Liver (tissue), 9 donors: ENCODE data around the gene IGF1R. TPM values are rescaled to one million over a fixed set of nuclear protein-coding genes. Genes with fewer than 3 reads are reported as not detected.

Experiments
- DNase-seq: peaks from one replicate; pipeline ENCODE4 v3.0.0-alpha.2; 2017; ENCODE audit warnings: low spot score
- H3K27ac ChIP-seq, 2 donors: one replicate each; pipeline ENCODE4 v1.7.0; 2013; ENCODE audit warnings: inconsistent platforms in 2 of 2, low read length in 2 of 2, control low read depth in 1 of 2, low read depth in 1 of 2, mild to moderate bottlenecking in 1 of 2
- H3K27me3 ChIP-seq, 4 donors: one replicate each; pipeline versions ENCODE4 v1.6.1 to v1.7.0; 2013; ENCODE audit warnings: low read length in 3 of 4, inconsistent platforms in 1 of 4, mild to moderate bottlenecking in 1 of 4, moderate library complexity in 1 of 4; ENCODE audit not compliant: control insufficient read depth in 4 of 4, insufficient read depth in 4 of 4
- H3K36me3 ChIP-seq, 4 donors: one replicate each; pipeline versions ENCODE4 v1.6.1 to v1.7.0; 2013; ENCODE audit warnings: low read length in 3 of 4, mild to moderate bottlenecking in 3 of 4, low read depth in 1 of 4, moderate library complexity in 1 of 4; ENCODE audit not compliant: control insufficient read depth in 4 of 4, insufficient read depth in 3 of 4
- H3K4me1 ChIP-seq, 4 donors: one replicate each; pipeline versions ENCODE4 v1.6.1 to v1.7.0; 2013; ENCODE audit warnings: low read length in 3 of 4, mild to moderate bottlenecking in 3 of 4, moderate library complexity in 1 of 4; ENCODE audit not compliant: control insufficient read depth in 4 of 4, insufficient read depth in 4 of 4
- H3K4me3 ChIP-seq, 3 donors: one replicate each; pipeline versions ENCODE4 v1.6.1 to v1.7.0; 2013; ENCODE audit warnings: low read length in 3 of 3, control low read depth in 1 of 3, low read depth in 1 of 3, mild to moderate bottlenecking in 1 of 3
- H3K9ac ChIP-seq, 2 donors: one replicate each; pipeline ENCODE4 v1.7.0; 2013; ENCODE audit warnings: low read length in 2 of 2, mild to moderate bottlenecking in 2 of 2, moderate library complexity in 2 of 2, control low read depth in 1 of 2, low read depth in 1 of 2
- H3K9me3 ChIP-seq, 4 donors: one replicate each; pipeline versions ENCODE4 v1.6.1 to v1.7.0; 2013; ENCODE audit warnings: low read length in 3 of 4; ENCODE audit not compliant: control insufficient read depth in 4 of 4
- ATF3 ChIP-seq: IDR thresholded peaks from 2 replicates; pipeline ENCODE4 v1.6.1; 2016; ENCODE audit warnings: antibody characterized with exemption
- CTCF ChIP-seq: fragments of 150-350 bp; IDR thresholded peaks from 2 replicates; pipeline ENCODE4 v1.5.1; 2017; ENCODE audit warnings: improper control_type of control experiment, low read depth, low read length; ENCODE audit not compliant: missing input control
- EGR1 ChIP-seq, 2 donors: IDR thresholded peaks; 2 replicates each; pipeline ENCODE4 v1.6.1; 2016 to 2018; ENCODE audit warnings: antibody characterized with exemption in 2 of 2, low read depth in 2 of 2
- FOXA1 ChIP-seq: IDR thresholded peaks from 2 replicates; pipeline ENCODE4 v1.6.1; 2016; ENCODE audit warnings: antibody characterized with exemption
- FOXA2 ChIP-seq: IDR thresholded peaks from 2 replicates; pipeline ENCODE4 v1.6.1; 2016; ENCODE audit warnings: antibody characterized with exemption
- GABPA ChIP-seq, 2 donors: IDR thresholded peaks in 1 of 2; conservative IDR thresholded peaks in 1 of 2; 2 replicates each; pipeline ENCODE4 v1.6.1; 2016; ENCODE audit warnings: antibody characterized with exemption in 2 of 2, mild to moderate bottlenecking in 1 of 2, moderate library complexity in 1 of 2
- NR2F2 ChIP-seq: IDR thresholded peaks from 2 replicates; pipeline ENCODE4 v1.6.1; 2016; ENCODE audit warnings: antibody characterized with exemption
- WGBS: extraction: QIAGEN DNeasy Blood & Tissue Kit; methylation state at CpG from one replicate; pipeline ENCODE4 v1.1.7; 2013; 5-methylcytosine and 5-hydroxymethylcytosine counted together
- polyA plus RNA-seq, 2 donors: library from polyadenylated mRNA; stranded (reverse) in 1 of 2; unstranded in 1 of 2; fragments of 200-250 nt in 1 of 2; fragments of >200 nt in 1 of 2; fragmentation: Nextera tagmentation in 1 of 2; extraction: Ambion mirVana in 1 of 2; gene quantifications; one replicate each; pipeline versions ENCODE4 v1.2.1 to v1.2.3, GENCODE V29; 2013 to 2015
- total RNA-seq, 2 donors: library from RNA; depleted of rRNA; stranded (reverse); fragments of >200 nt; gene quantifications; one replicate each; pipeline ENCODE4 v1.2.3, GENCODE V29; 2014
- TF ChIP-seq, protein P1 (sequence below): IDR thresholded peaks from 2 replicates; pipeline ENCODE4 v1.6.1; 2016; ENCODE audit warnings: antibody characterized with exemption
- TF ChIP-seq, protein P2 (sequence below): IDR thresholded peaks from 2 replicates; pipeline ENCODE4 v1.6.1; 2016; ENCODE audit warnings: antibody characterized with exemption
- donor health status: healthy.
- donor health status: healthy.
- donor health status: healthy.
- donor health status: healthy.
- donor health status: healthy.

IGF1R gene
- total and polyA plus RNA-seq, 4 donors: 0.69 to 10.3 (median 3.2) TPM

DNA sequence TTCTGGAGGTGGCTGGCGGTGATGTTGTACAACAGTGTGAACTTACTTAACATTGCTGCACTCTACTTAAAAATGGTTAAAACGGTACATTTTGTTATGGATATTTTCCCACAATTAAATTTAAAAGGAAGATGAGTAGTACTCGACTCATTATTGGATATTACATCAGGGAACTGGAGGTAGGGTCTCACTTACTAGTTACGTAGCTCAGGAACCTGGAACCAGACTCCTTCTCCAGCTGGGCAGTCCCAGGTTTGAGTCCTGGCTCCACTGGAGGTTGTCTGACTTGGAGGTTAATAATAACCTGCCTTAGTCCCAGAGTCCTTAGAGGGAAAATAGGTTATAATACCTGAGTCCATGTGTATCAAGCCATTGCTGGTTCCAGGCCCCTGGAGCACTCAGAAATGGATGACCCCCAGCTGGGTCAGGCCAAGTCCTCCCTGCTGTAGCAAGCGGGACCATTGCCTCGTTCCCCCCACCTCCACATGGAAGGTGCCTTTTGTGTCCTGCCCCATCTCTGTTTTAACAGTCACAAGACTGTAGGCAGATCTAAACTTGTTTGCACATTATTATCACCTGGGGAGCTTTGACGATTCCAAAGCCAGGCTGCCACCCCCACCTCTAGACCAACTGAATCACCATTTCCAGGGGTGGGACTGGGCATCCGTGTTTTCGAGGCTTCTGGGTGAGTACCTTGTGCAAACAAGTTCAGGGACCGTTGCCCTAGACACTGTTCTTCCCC is 126.6 kb downstream of the IGF1R start (continued):
- TF ChIP-seq CTCF: no peak
- TF ChIP-seq GABPA (IDR thresholded peaks at IDR 0.05 in 1 of 2, conservative IDR thresholded peaks at IDR 0.05 in 1 of 2): no peak
- no peak for TF ChIP-seq FOXA1
- TF ChIP-seq EGR1 (IDR thresholded peaks at IDR 0.05; ENCODE audit: low read depth in 2 of 2): no peak

- no peaks in the 10 kb centered on the region for H3K36me3 ChIP-seq
- DNase-seq: no peak
Measured at GRCh38 chr15:98775498-98776230, 127.3 kb downstream of the IGF1R start.

More at GRCh38 chr15:98775498-98776230, 127.3 kb downstream of the IGF1R start:
- Histone ChIP-seq H3K4me3 (no peak overlapping the region), H3K9ac (no peak overlapping the region), H3K27ac (no peak overlapping the region), H3K4me1 (no peaks in the 10 kb centered on the region), H3K27me3 (peaks cover 0 to 17% (median 2%) of the 10 kb centered on the region in 4 donors), H3K9me3 (no peaks in the 10 kb centered on the region)
- TF ChIP-seq, protein P1, sequence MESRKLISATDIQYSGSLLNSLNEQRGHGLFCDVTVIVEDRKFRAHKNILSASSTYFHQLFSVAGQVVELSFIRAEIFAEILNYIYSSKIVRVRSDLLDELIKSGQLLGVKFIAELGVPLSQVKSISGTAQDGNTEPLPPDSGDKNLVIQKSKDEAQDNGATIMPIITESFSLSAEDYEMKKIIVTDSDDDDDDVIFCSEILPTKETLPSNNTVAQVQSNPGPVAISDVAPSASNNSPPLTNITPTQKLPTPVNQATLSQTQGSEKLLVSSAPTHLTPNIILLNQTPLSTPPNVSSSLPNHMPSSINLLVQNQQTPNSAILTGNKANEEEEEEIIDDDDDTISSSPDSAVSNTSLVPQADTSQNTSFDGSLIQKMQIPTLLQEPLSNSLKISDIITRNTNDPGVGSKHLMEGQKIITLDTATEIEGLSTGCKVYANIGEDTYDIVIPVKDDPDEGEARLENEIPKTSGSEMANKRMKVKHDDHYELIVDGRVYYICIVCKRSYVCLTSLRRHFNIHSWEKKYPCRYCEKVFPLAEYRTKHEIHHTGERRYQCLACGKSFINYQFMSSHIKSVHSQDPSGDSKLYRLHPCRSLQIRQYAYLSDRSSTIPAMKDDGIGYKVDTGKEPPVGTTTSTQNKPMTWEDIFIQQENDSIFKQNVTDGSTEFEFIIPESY: no peak
- TF ChIP-seq ATF3 (no peak), FOXA2 (no peak), FOXA1 (no peak), CTCF (no peak), NR2F2 (no peak)
- TF ChIP-seq, protein P2, sequence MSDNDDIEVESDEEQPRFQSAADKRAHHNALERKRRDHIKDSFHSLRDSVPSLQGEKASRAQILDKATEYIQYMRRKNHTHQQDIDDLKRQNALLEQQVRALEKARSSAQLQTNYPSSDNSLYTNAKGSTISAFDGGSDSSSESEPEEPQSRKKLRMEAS: no peak
- WGBS: 82% methylated on average over 7 of the region's 7 CpGs
